ENCODE results near the gene ENTREP1. TPM values are rescaled to one million over a fixed set of nuclear protein-coding genes. Genes with fewer than 3 reads are reported as not detected.
"Not testable (repeated sequence)": the region's sequence is repeated elsewhere in the genome, so short reads cannot be mapped to it uniquely, and the experiment has no call there.

Gene ENTREP1
- total RNA-seq, 1 donor from 2014 or later, result 0.53 TPM

- H3K27me3 ChIP-seq (ENCODE audit: control insufficient read depth, insufficient read depth, low read length), result no peaks in the 10 kb centered on the region
- no peak overlapping the region for H3K4me3 ChIP-seq (ENCODE audit: low read depth, low read length)
- TF ChIP-seq CTCF (IDR thresholded peaks at IDR 0.05; ENCODE audit: insufficient read depth, low read length, severe bottlenecking), result no peak
- no peak for FAIRE-seq
- no peak for DNase-seq (ENCODE audit: low read depth)
- no peaks in the 10 kb centered on the region for H3K36me3 ChIP-seq (ENCODE audit: control insufficient read depth, insufficient read depth, low read length)
These were observed 25.2 kb upstream of the ENTREP1 start for GRCh38 chr9:69299826-69300225.

- no peak for TF ChIP-seq CTCF (IDR thresholded peaks at IDR 0.05; ENCODE audit: insufficient read depth, low read length, severe bottlenecking)
- no peak for DNase-seq (ENCODE audit: low read depth)
- Histone ChIP-seq H3K36me3 (ENCODE audit: control insufficient read depth, insufficient read depth, low read length) (no peaks in the 10 kb centered on the region), H3K4me3 (ENCODE audit: low read depth, low read length) (no peak overlapping the region), H3K27me3 (ENCODE audit: control insufficient read depth, insufficient read depth, low read length) (no peaks in the 10 kb centered on the region)
- FAIRE-seq, result no peak
These were observed 21.7 kb upstream of the ENTREP1 start for GRCh38 chr9:69303331-69303730.

GRCh38 chr9:69306895-69307445 lies 18.0 kb upstream of the ENTREP1 start:
- H3K4me3 ChIP-seq (ENCODE audit: low read depth, low read length); H3K36me3 ChIP-seq (ENCODE audit: control insufficient read depth, insufficient read depth, low read length); H3K27me3 ChIP-seq (ENCODE audit: control insufficient read depth, insufficient read depth, low read length); DNase-seq (ENCODE audit: low read depth); FAIRE-seq: not testable (repeated sequence)

- no peak for DNase-seq (ENCODE audit: low read depth)
- no peak for FAIRE-seq
- no peaks in the 10 kb centered on the region for H3K27me3 ChIP-seq (ENCODE audit: control insufficient read depth, insufficient read depth, low read length)
- H3K4me3 ChIP-seq (ENCODE audit: low read depth, low read length), result no peak overlapping the region
- no peaks in the 10 kb centered on the region for H3K36me3 ChIP-seq (ENCODE audit: control insufficient read depth, insufficient read depth, low read length)
- TF ChIP-seq CTCF (IDR thresholded peaks at IDR 0.05; ENCODE audit: insufficient read depth, low read length, severe bottlenecking), result no peak
These were observed 17.4 kb upstream of the ENTREP1 start for GRCh38 chr9:69307446-69308205.

GRCh38 chr9:69308206-69308931 lies 16.6 kb upstream of the ENTREP1 start:
- FAIRE-seq, result no peak
- H3K27me3 ChIP-seq (ENCODE audit: control insufficient read depth, insufficient read depth, low read length), result no peaks in the 10 kb centered on the region
- no peak for TF ChIP-seq CTCF (IDR thresholded peaks at IDR 0.05; ENCODE audit: insufficient read depth, low read length, severe bottlenecking)
- H3K36me3 ChIP-seq (ENCODE audit: control insufficient read depth, insufficient read depth, low read length), result no peaks in the 10 kb centered on the region
- no peak for DNase-seq (ENCODE audit: low read depth)
- H3K4me3 ChIP-seq (ENCODE audit: low read depth, low read length), result no peak overlapping the region

- no peaks in the 10 kb centered on the region for H3K27me3 ChIP-seq (ENCODE audit: control insufficient read depth, insufficient read depth, low read length)
- TF ChIP-seq CTCF (IDR thresholded peaks at IDR 0.05; ENCODE audit: insufficient read depth, low read length, severe bottlenecking), result no peak
- no peak for FAIRE-seq
These were observed 11.8 kb upstream of the ENTREP1 start for GRCh38 chr9:69313175-69313574.

More at GRCh38 chr9:69313175-69313574, 11.8 kb upstream of the ENTREP1 start:
- Histone ChIP-seq H3K36me3 (ENCODE audit: control insufficient read depth, insufficient read depth, low read length) (no peaks in the 10 kb centered on the region), H3K4me3 (ENCODE audit: low read depth, low read length) (no peak overlapping the region)
- DNase-seq (ENCODE audit: low read depth), result no peak
